ENCODE measurements around the gene PPP1R12B. TPM values are rescaled to one million over a fixed set of nuclear protein-coding genes. Genes with fewer than 3 reads are reported as not detected.

Gene PPP1R12B
- total RNA-seq, 2 experiments from 2014 or later: 13.0 to 14.1 TPM

- H3K9me3 Mint-ChIP-seq: no peaks in the 10 kb centered on the region
- no peak overlapping the region for H3K27ac Mint-ChIP-seq
- POLR2A ChIA-PET: no interaction called here
- TF ChIP-seq, protein P1, sequence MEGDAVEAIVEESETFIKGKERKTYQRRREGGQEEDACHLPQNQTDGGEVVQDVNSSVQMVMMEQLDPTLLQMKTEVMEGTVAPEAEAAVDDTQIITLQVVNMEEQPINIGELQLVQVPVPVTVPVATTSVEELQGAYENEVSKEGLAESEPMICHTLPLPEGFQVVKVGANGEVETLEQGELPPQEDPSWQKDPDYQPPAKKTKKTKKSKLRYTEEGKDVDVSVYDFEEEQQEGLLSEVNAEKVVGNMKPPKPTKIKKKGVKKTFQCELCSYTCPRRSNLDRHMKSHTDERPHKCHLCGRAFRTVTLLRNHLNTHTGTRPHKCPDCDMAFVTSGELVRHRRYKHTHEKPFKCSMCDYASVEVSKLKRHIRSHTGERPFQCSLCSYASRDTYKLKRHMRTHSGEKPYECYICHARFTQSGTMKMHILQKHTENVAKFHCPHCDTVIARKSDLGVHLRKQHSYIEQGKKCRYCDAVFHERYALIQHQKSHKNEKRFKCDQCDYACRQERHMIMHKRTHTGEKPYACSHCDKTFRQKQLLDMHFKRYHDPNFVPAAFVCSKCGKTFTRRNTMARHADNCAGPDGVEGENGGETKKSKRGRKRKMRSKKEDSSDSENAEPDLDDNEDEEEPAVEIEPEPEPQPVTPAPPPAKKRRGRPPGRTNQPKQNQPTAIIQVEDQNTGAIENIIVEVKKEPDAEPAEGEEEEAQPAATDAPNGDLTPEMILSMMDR (IDR thresholded peaks at IDR 0.05): no peak
- DNase-seq: no peak
- H3K27me3 Mint-ChIP-seq: no peaks in the 10 kb centered on the region
- no peaks in the 10 kb centered on the region for H3K36me3 Mint-ChIP-seq (ENCODE audit: low read depth)
- no peak overlapping the region for H3K4me3 Mint-ChIP-seq
- intact Hi-C loops (cut with micrococcal nuclease): no loop called here
- H3K4me1 Mint-ChIP-seq (ENCODE audit: low read depth): no peaks in the 10 kb centered on the region
- CTCF ChIA-PET: no interaction called here
- no peak for ATAC-seq
Measured at GRCh38 chr1:202590975-202591411, 242.5 kb downstream of the PPP1R12B start.

- Mint-ChIP-seq H3K27ac (no peak overlapping the region), H3K4me1 (ENCODE audit: low read depth) (no peaks in the 10 kb centered on the region), H3K27me3 (no peaks in the 10 kb centered on the region), H3K36me3 (ENCODE audit: low read depth) (no peaks in the 10 kb centered on the region), H3K9me3 (no peaks in the 10 kb centered on the region), H3K4me3 (no peak overlapping the region)
- intact Hi-C loops (cut with micrococcal nuclease): no loop called here
- TF ChIP-seq, protein P1 (IDR thresholded peaks at IDR 0.05): no peak
- DNase-seq (no peak), ATAC-seq (no peak)
- CTCF ChIA-PET: no interaction called here
- POLR2A ChIA-PET: no interaction called here
Measured at GRCh38 chr1:202591515-202591914, 243.0 kb downstream of the PPP1R12B start.

- TF ChIP-seq, protein P1 (IDR thresholded peaks at IDR 0.05): no peak
- POLR2A ChIA-PET: no interaction called here
Measured at GRCh38 chr1:202592146-202592545, 243.6 kb downstream of the PPP1R12B start.

GRCh38 chr1:202593845-202594244, 245.3 kb downstream of the PPP1R12B start:
- no peaks in the 10 kb centered on the region for H3K9me3 Mint-ChIP-seq
- no peaks in the 10 kb centered on the region for H3K4me1 Mint-ChIP-seq (ENCODE audit: low read depth)
- CTCF ChIA-PET: no interaction called here
- no peaks in the 10 kb centered on the region for H3K27me3 Mint-ChIP-seq
- no peak overlapping the region for H3K27ac Mint-ChIP-seq
- DNase-seq (no peak), ATAC-seq (no peak)
- intact Hi-C loops (cut with micrococcal nuclease): no loop called here
- H3K36me3 Mint-ChIP-seq (ENCODE audit: low read depth): no peaks in the 10 kb centered on the region
- POLR2A ChIA-PET: no interaction called here
- H3K4me3 Mint-ChIP-seq: no peak overlapping the region
- TF ChIP-seq, protein P1 (IDR thresholded peaks at IDR 0.05): no peak

More at GRCh38 chr1:202592146-202592545, 243.6 kb downstream of the PPP1R12B start:
- Mint-ChIP-seq H3K27ac (no peak overlapping the region), H3K4me3 (no peak overlapping the region), H3K27me3 (no peaks in the 10 kb centered on the region), H3K9me3 (no peaks in the 10 kb centered on the region), H3K36me3 (ENCODE audit: low read depth) (no peaks in the 10 kb centered on the region), H3K4me1 (ENCODE audit: low read depth) (no peaks in the 10 kb centered on the region)
- intact Hi-C loops (cut with micrococcal nuclease): no loop called here
- DNase-seq (peak; percentile 17), ATAC-seq (no peak)
- CTCF ChIA-PET: no interaction called here

- TF ChIP-seq, protein P1 (IDR thresholded peaks at IDR 0.05): no peak
- H3K4me1 Mint-ChIP-seq (ENCODE audit: low read depth): no peaks in the 10 kb centered on the region
- no peaks in the 10 kb centered on the region for H3K36me3 Mint-ChIP-seq (ENCODE audit: low read depth)
- H3K9me3 Mint-ChIP-seq: no peaks in the 10 kb centered on the region
- no peak overlapping the region for H3K27ac Mint-ChIP-seq
- POLR2A ChIA-PET: no interaction called here
- no peak overlapping the region for H3K4me3 Mint-ChIP-seq
- DNase-seq: no peak
- CTCF ChIA-PET: interaction anchor here (0.6 kb wide), 1 partner anchor 82 kb away, joined by 4 read pairs; no protein-coding TSS in a partner anchor
- H3K27me3 Mint-ChIP-seq: no peaks in the 10 kb centered on the region
- intact Hi-C loops (cut with micrococcal nuclease): no loop called here
- no peak for ATAC-seq
Measured at GRCh38 chr1:202596638-202597037, 248.1 kb downstream of the PPP1R12B start.

All from activated CD8-positive, alpha-beta T cell treated with anti-CD3 and anti-CD28 coated beads for 36 hours (primary cell).